ENCODE data around the gene RNF145. TPM values are rescaled to one million over a fixed set of nuclear protein-coding genes. Genes with fewer than 3 reads are reported as not detected.
A peak's percentile ranks its signal among the peaks of the same experiment; 100 is the strongest.

RNF145 gene
- polyA plus RNA-seq, 3 donors, result 9.1 to 23.6 (median 11.5) TPM

DNA sequence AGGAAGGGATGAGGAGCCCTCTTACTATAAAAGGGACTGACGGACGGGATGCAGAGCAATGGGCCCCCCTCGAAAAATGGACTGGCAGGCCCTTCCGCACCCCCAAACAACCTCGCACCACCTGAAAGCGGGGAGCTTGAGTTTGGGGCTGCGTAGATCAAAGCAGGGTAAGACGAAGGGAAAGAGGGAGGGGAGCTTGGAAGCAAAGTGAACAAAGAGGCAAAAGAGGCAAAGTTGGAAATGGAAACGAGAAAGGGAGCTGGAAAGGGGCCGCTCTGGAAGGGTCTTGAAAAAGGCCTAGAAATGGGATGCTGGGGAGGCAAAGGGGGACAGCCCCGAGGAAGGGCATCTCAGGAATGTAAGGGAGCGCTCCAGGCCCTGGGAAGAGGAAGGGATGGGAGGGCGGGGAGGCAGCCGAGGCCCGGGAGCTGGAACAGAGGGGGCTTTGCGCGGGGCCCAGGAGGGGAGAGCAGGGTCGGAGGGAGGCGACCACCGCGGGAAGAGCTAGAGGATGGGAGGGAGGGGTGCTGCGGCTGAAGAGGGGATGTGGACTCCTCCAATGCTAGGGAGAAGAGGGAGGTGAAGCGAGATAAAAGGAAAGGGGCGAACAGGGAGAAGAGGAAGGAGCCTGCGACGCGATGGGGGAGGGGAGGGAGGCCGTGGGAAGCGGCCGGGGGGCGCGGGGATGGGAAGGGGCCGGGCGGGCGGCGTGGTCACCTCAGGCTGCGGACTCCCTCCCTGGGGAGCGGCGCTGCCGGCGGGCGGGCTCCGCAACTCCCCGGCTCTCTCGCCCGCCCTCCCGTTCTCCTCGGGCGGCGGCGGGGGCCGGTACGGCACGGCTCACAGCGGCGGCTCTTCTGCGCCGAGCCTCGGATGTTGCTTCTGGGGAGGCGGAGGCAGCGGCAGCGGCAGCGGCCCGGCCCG lies 577 bp downstream of the RNF145 start:
- peak overlapping the region; percentile 83 to 84 for H3K27ac ChIP-seq (ENCODE audit: low read depth in 1 of 2, low read length in 2 of 2)
- no peaks in the 10 kb centered on the region for H3K27me3 ChIP-seq (ENCODE audit: control insufficient read depth in 2 of 2, insufficient read depth in 2 of 2, low read length in 2 of 2)
- peaks cover 36 to 56% of the 10 kb centered on the region in 2 donors for H3K4me1 ChIP-seq (ENCODE audit: control insufficient read depth in 1 of 2, insufficient read depth in 2 of 2, low read length in 2 of 2)
- H2AFZ ChIP-seq (ENCODE audit: insufficient read depth, low read depth, low read length, poor library complexity, severe bottlenecking), result peak overlapping the region; percentile 84
- H3K9me3 ChIP-seq (replicated peaks in 1 of 2; ENCODE audit: control insufficient read depth in 1 of 2, insufficient read depth in 1 of 2, low read length in 2 of 2), result no peaks in the 10 kb centered on the region
- Mint-ChIP-seq H3K36me3 (no peaks in the 10 kb centered on the region), H3K27me3 (ENCODE audit: low read depth in 3 of 3) (peaks cover 0 to 4% (median 0%) of the 10 kb centered on the region in 3 donors), H3K27ac (peak overlapping the region; percentile 88 to 95 (median 94)), H3K9me3 (no peaks in the 10 kb centered on the region), H3K4me3 (peak overlapping the region; percentile 96 to 100), H3K4me1 (peaks cover 63% of the 10 kb centered on the region)
- peak in 1 of 3 donors; percentile 29 for DNase-seq
- peak overlapping the region; percentile 98 for H3K4me2 ChIP-seq (replicated peaks; ENCODE audit: extremely low read depth, low read length, poor library complexity, severe bottlenecking)
- peaks cover 47% of the 10 kb centered on the region for H4K20me1 ChIP-seq (ENCODE audit: insufficient read depth, low read length)
- H3K4me3 ChIP-seq (replicated peaks in 1 of 3; ENCODE audit: low read depth in 2 of 3, low read length in 3 of 3), result peak overlapping the region; percentile 83 to 93 (median 86)
- TF ChIP-seq, protein P1, sequence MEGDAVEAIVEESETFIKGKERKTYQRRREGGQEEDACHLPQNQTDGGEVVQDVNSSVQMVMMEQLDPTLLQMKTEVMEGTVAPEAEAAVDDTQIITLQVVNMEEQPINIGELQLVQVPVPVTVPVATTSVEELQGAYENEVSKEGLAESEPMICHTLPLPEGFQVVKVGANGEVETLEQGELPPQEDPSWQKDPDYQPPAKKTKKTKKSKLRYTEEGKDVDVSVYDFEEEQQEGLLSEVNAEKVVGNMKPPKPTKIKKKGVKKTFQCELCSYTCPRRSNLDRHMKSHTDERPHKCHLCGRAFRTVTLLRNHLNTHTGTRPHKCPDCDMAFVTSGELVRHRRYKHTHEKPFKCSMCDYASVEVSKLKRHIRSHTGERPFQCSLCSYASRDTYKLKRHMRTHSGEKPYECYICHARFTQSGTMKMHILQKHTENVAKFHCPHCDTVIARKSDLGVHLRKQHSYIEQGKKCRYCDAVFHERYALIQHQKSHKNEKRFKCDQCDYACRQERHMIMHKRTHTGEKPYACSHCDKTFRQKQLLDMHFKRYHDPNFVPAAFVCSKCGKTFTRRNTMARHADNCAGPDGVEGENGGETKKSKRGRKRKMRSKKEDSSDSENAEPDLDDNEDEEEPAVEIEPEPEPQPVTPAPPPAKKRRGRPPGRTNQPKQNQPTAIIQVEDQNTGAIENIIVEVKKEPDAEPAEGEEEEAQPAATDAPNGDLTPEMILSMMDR (IDR thresholded peaks at IDR 0.05), result no peak
- H3K79me2 ChIP-seq (ENCODE audit: insufficient read depth, low read length), result peaks cover 56% of the 10 kb centered on the region
- H3K36me3 ChIP-seq (replicated peaks in 1 of 2; ENCODE audit: control insufficient read depth in 1 of 2, insufficient read depth in 2 of 2, low read length in 2 of 2), result no peaks in the 10 kb centered on the region
- under 1% methylated on average over 51 of the region's 65 CpGs for WGBS (ENCODE audit: insufficient coverage)
- H3K9ac ChIP-seq (ENCODE audit: insufficient read depth, low read length, poor library complexity, severe bottlenecking), result peak overlapping the region; percentile 79
- intact Hi-C loops (cut with micrococcal nuclease), result loop anchor here in 1 of 2 donors (5.0 kb wide), 1 partner anchor 54 kb away; the partner anchor contains the start of gene UBLCP1

DNA sequence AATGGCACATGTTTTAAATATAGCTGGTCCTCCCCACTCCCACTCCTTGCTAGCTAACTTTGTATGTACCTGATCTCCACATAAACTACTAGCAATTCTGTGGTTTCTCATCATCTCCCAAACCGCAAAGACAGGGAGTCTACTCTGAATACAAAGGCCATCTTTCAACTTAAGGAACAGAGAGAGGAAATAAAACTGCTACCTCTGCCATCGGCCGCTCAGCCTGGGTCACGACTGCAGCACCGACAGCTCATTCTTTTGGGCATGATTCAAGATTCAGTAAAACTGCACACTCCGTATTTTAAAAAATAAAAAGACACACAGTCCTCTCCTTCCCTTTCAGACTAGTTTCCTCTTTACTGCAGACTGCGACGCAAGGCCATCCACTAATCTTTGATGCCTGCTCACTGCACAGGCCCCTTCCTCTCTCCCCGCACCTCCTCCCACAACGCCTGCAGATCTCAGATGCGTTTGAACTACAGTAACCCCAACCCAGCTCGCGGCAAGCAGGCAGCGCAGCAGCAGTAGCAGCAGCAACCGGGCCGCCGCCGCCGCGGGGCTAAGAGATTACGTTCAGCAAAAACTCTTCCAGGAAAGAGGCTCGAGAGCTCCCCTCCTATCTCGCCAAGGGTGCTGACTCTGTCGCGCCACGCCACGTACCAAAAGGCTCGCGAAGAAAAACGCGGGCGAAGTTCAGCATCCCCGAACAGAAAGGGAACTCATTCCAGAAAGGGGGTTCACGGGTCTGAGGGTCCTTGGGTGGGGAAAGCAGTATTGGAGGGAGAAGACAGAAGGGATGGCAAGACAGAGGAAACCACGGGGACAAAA lies 1.5 kb downstream of the RNF145 start:
- Mint-ChIP-seq H3K9me3 (no peaks in the 10 kb centered on the region), H3K27me3 (ENCODE audit: low read depth in 3 of 3) (peaks cover 0 to 3% (median 0%) of the 10 kb centered on the region in 3 donors), H3K27ac (peak overlapping the region; percentile 88 to 95 (median 94)), H3K36me3 (peaks cover 5 to 6% of the 10 kb centered on the region in 2 donors), H3K4me3 (peak overlapping the region; percentile 96 to 100), H3K4me1 (peaks cover 58% of the 10 kb centered on the region)
- no peaks in the 10 kb centered on the region for H3K9me3 ChIP-seq (replicated peaks in 1 of 2; ENCODE audit: control insufficient read depth in 1 of 2, insufficient read depth in 1 of 2, low read length in 2 of 2)
- DNase-seq, result peak; percentile 62 to 74 (median 67)
- 0% methylated on average over 25 of the region's 35 CpGs for WGBS (ENCODE audit: insufficient coverage)
- TF ChIP-seq, protein P1 (IDR thresholded peaks at IDR 0.05), result no peak
- H2AFZ ChIP-seq (ENCODE audit: insufficient read depth, low read depth, low read length, poor library complexity, severe bottlenecking), result peak overlapping the region; percentile 84
- peaks cover 56% of the 10 kb centered on the region for H4K20me1 ChIP-seq (ENCODE audit: insufficient read depth, low read length)
- H3K27me3 ChIP-seq (ENCODE audit: control insufficient read depth in 2 of 2, insufficient read depth in 2 of 2, low read length in 2 of 2), result no peaks in the 10 kb centered on the region
- H3K4me1 ChIP-seq (ENCODE audit: control insufficient read depth in 1 of 2, insufficient read depth in 2 of 2, low read length in 2 of 2), result peaks cover 36 to 56% of the 10 kb centered on the region in 2 donors
- peaks cover 65% of the 10 kb centered on the region for H3K79me2 ChIP-seq (ENCODE audit: insufficient read depth, low read length)
- H3K4me3 ChIP-seq (replicated peaks in 1 of 3; ENCODE audit: low read depth in 2 of 3, low read length in 3 of 3), result peak overlapping the region; percentile 83 to 93 (median 86)
- H3K36me3 ChIP-seq (replicated peaks in 1 of 2; ENCODE audit: control insufficient read depth in 1 of 2, insufficient read depth in 2 of 2, low read length in 2 of 2), result peaks cover 0 to 7% of the 10 kb centered on the region in 2 donors
- intact Hi-C loops (cut with micrococcal nuclease), result loop anchor here in 1 of 2 donors (5.0 kb wide), 1 partner anchor 54 kb away; the partner anchor contains the start of gene UBLCP1
- H3K27ac ChIP-seq (ENCODE audit: low read depth in 1 of 2, low read length in 2 of 2), result peak overlapping the region; percentile 83 to 84
- H3K9ac ChIP-seq (ENCODE audit: insufficient read depth, low read length, poor library complexity, severe bottlenecking), result peak overlapping the region; percentile 79
- peak overlapping the region; percentile 98 for H3K4me2 ChIP-seq (replicated peaks; ENCODE audit: extremely low read depth, low read length, poor library complexity, severe bottlenecking)
